Right lobe of liver (tissue), 4 donors: ENCODE results near the gene OR5AR1.

Source experiments
- POLR2A ChIP-seq: fragments of 450-650 bp; IDR thresholded peaks from one replicate; pipeline ENCODE4 v1.6.1; 2017; ENCODE audit warnings: antibody characterized with exemption, mild to moderate bottlenecking
- TF ChIP-seq, protein P1 (sequence below), 4 donors: fragments of 200-600 bp in 3 of 4; fragments of 450-650 bp in 1 of 4; IDR thresholded peaks; one replicate each; pipeline versions ENCODE4 v1.5.1 to v1.8.0; 2016 to 2022; ENCODE audit warnings: antibody characterized with exemption in 4 of 4, mild to moderate bottlenecking in 2 of 4
- donor health status: DM: no; HTN: no; CAD: no.
- donor health status: DM: no; HTN: no; CAD: no.
- donor health status: DM: no; HTN: yes; CAD: no.

DNA sequence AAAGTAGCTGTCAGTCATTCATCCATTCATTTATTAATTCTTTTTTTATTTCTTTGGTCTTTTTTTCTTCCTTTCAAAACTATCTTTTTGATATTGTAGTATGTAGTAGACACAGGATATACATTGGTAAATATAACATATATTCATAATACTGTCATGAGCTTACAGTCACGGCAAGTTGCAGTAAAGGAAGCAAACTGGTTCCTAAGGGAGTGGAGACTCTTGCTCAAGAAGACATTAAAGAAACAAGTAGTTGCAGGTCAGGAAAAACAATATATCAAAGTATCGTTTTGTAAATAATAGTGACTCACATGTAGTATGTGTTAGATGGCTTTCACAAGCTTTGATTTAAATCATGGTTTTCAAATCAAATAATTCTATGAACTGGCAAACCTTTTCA, 7.5 kb downstream of the OR5AR1 start:
- TF ChIP-seq, protein P1, sequence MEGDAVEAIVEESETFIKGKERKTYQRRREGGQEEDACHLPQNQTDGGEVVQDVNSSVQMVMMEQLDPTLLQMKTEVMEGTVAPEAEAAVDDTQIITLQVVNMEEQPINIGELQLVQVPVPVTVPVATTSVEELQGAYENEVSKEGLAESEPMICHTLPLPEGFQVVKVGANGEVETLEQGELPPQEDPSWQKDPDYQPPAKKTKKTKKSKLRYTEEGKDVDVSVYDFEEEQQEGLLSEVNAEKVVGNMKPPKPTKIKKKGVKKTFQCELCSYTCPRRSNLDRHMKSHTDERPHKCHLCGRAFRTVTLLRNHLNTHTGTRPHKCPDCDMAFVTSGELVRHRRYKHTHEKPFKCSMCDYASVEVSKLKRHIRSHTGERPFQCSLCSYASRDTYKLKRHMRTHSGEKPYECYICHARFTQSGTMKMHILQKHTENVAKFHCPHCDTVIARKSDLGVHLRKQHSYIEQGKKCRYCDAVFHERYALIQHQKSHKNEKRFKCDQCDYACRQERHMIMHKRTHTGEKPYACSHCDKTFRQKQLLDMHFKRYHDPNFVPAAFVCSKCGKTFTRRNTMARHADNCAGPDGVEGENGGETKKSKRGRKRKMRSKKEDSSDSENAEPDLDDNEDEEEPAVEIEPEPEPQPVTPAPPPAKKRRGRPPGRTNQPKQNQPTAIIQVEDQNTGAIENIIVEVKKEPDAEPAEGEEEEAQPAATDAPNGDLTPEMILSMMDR (IDR thresholded peaks at IDR 0.05): no peak
- no peak for TF ChIP-seq POLR2A
